ENCODE data around the gene EFNA3. TPM values are rescaled to one million over a fixed set of nuclear protein-coding genes. Genes with fewer than 3 reads are reported as not detected.

Gene EFNA3
- total RNA-seq, 1 donor from 2014 or later = 1.7 TPM

DNA sequence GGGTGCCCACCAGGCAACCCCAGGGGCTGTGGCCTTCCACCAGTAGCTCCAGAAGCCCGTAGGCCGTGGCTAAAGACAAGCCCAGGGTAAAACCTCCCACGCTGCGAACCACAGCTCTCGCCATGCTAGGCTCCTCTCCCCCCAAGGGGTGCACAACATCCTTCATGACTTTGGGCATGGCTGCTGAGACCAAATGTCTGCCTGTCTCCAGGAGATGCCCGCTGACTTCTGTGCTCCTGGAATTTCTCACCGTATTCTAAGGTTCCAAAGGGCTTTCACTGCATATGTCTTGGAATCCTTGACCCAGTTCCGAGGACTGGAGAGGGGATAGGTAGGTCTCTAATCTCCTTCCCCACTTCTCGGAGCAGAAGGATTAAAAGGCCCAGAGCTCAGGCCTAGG, 45.1 kb upstream of the EFNA3 start, which contains the start of the genes DCST1 and DCST2:
Gene DCST1 (plus strand): TSS at position 301 of the 400 bp plus-strand sequence. CDS start 213 bp downstream, outside the sequence.
Gene DCST2 (minus strand): TSS at position 258 of the 400 bp plus-strand sequence. CDS start 80 bp downstream, at position 178.
- TF ChIP-seq, protein P1, sequence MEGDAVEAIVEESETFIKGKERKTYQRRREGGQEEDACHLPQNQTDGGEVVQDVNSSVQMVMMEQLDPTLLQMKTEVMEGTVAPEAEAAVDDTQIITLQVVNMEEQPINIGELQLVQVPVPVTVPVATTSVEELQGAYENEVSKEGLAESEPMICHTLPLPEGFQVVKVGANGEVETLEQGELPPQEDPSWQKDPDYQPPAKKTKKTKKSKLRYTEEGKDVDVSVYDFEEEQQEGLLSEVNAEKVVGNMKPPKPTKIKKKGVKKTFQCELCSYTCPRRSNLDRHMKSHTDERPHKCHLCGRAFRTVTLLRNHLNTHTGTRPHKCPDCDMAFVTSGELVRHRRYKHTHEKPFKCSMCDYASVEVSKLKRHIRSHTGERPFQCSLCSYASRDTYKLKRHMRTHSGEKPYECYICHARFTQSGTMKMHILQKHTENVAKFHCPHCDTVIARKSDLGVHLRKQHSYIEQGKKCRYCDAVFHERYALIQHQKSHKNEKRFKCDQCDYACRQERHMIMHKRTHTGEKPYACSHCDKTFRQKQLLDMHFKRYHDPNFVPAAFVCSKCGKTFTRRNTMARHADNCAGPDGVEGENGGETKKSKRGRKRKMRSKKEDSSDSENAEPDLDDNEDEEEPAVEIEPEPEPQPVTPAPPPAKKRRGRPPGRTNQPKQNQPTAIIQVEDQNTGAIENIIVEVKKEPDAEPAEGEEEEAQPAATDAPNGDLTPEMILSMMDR (IDR thresholded peaks at IDR 0.05; ENCODE audit: insufficient read depth, low read length, poor library complexity, severe bottlenecking) = no peak
- no peak for DNase-seq (ENCODE audit: low read depth)
- Histone ChIP-seq H3K27me3 (ENCODE audit: control insufficient read depth, insufficient read depth, low read length) (no peaks in the 10 kb centered on the region), H3K4me3 (ENCODE audit: low read depth, low read length) (no peak within 1 kb of the TSS), H3K36me3 (ENCODE audit: control insufficient read depth, insufficient read depth, low read length) (no peaks in the 10 kb centered on the region)

DNA sequence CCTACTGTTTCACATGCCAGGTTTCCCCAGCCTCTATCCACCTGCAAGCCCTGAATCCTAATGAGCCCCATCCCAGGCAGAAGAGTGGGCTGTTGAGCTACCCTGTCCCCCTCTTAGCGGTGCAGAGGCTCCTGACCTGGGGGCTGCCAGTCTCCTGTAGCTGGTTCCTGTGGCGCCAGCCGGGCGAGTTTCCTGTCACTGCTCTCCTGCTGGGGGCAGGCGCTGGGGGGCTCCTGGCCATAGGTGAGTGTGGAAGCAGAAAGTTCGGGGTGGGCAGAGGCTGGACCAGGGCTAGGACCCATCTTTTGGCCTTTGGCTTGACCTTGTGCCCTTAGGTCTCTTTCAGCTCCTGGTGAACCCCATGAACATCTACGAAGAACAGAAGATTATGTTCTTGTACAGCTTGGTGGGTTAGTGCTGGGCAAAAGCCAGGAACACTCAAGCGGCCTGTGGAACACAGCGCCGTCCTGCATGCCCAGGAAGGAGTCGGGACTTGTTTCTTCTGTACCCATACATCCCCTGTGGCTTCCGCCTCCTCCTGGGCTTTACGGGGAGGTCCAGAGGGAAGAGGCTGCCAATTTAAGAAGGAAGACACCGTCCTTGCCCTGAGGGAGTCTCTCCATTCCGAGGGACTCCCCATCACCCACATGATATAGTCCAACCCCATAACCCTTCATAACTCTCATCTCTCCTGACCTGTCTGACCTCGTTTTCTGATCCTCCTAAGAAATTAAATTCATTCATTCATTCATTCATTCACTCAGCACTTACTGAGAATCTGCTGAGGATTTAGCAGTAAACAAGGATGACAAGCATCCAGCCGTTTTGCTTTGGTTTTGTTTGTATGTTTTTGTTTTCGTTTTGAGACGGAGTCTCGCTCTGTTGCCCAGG, 44.1 kb upstream of the EFNA3 start:
- no peak for DNase-seq (ENCODE audit: low read depth)
- Histone ChIP-seq H3K27me3 (ENCODE audit: control insufficient read depth, insufficient read depth, low read length) (no peaks in the 10 kb centered on the region), H3K4me3 (ENCODE audit: low read depth, low read length) (no peak overlapping the region), H3K36me3 (ENCODE audit: control insufficient read depth, insufficient read depth, low read length) (no peaks in the 10 kb centered on the region)
- TF ChIP-seq, protein P1 (IDR thresholded peaks at IDR 0.05; ENCODE audit: insufficient read depth, low read length, poor library complexity, severe bottlenecking) = no peak

DNA sequence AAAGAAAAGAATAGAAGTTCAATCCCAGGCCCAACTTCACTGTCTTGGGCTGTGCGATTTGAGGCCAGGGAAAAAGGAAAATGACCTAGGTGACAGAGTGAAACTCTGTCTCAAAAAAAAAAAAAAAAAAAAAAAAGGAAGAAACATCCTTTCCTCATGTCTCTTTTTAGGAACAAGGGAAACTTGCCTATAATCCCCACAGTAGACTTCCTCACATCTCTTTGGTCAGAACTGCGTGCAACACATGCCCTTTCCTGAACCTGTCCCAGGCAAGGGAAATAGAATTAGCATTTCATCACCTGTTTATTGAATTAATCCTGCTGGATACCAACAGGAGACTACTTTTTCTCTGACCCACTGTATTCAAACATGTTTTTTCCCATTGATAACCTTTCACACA, 42.7 kb upstream of the EFNA3 start:
- DNase-seq (ENCODE audit: low read depth) = no peak
- TF ChIP-seq, protein P1 (IDR thresholded peaks at IDR 0.05; ENCODE audit: insufficient read depth, low read length, poor library complexity, severe bottlenecking) = no peak
- Histone ChIP-seq H3K4me3 (ENCODE audit: low read depth, low read length) (no peak overlapping the region), H3K27me3 (ENCODE audit: control insufficient read depth, insufficient read depth, low read length) (no peaks in the 10 kb centered on the region), H3K36me3 (ENCODE audit: control insufficient read depth, insufficient read depth, low read length) (no peaks in the 10 kb centered on the region)

DNA sequence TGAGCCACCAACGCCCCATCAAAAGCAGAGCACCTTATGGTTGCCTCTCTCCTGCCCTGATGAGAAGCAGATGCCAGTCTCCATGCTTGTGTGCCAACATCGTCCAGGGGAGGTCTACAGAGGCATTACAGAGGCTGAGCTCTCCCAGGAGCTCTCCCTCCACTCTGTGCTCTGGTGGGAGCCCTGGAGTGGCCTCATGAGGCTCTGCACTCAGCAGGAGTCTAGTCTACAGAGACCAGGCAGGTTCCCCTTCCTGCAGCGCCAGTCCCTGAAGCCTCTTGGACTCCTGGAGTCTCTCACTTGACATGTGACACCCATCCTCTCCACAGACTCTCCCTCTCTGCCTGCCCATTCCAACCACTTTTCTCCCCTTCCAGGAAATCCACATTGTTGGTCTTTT, 41.6 kb upstream of the EFNA3 start:
- TF ChIP-seq, protein P1 (IDR thresholded peaks at IDR 0.05; ENCODE audit: insufficient read depth, low read length, poor library complexity, severe bottlenecking) = no peak
- Histone ChIP-seq H3K36me3 (ENCODE audit: control insufficient read depth, insufficient read depth, low read length) (no peaks in the 10 kb centered on the region), H3K4me3 (ENCODE audit: low read depth, low read length) (no peak overlapping the region), H3K27me3 (ENCODE audit: control insufficient read depth, insufficient read depth, low read length) (no peaks in the 10 kb centered on the region)
- no peak for DNase-seq (ENCODE audit: low read depth)

DNA sequence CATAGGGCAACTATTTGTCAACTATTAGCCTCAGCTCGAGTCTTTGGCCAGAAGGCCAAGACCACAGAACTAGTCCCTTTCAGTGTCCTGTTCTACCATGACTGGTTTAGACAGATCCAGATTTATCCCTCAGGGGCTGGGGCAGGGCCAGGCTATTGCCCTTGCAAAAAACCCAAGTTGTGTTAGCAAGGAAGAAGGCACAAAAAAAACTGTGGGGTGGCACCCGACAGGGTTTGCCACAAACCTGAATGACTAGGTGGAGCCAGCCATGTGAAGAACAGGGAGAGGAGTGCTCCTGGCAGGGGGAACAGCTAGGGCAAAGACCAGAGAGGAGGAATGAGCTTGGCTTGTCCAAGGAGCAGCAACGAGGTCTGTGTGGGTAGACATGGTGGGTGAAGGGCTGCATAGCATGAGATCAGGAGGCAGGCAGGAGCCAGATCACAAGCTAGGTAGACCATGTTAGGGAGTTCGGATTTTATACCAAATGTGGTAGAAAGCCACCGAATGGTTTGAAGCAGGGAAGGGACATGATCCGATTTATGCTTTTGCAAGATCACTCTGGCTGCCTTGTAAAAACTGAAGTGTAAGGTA, 40.7 kb upstream of the EFNA3 start:
- Histone ChIP-seq H3K36me3 (ENCODE audit: control insufficient read depth, insufficient read depth, low read length) (no peaks in the 10 kb centered on the region), H3K4me3 (ENCODE audit: low read depth, low read length) (no peak overlapping the region), H3K27me3 (ENCODE audit: control insufficient read depth, insufficient read depth, low read length) (no peaks in the 10 kb centered on the region)
- TF ChIP-seq, protein P1 (IDR thresholded peaks at IDR 0.05; ENCODE audit: insufficient read depth, low read length, poor library complexity, severe bottlenecking) = no peak
- no peak for DNase-seq (ENCODE audit: low read depth)

Data from kidney epithelial cell (primary cell).